IPS-11a (cell line): Measurements from ENCODE around the gene NUP42.
"Not testable (repeated sequence)": the region's sequence is repeated elsewhere in the genome, so short reads cannot be mapped to it uniquely, and the experiment has no call there.

Source experiments
- H3K4me3 ChIP-seq: one replicate; pipeline ENCODE4 v1.5.1; 2013; ENCODE audit warnings: low read depth, low read length, control low read depth

NUP42 gene

GRCh38 chr7:23181684-23182553 is at the start of gene NUP42:
Gene NUP42 (plus strand): TSS chr7:23182048. CDS start chr7:23182086, 38 bp downstream.
- H3K4me3 ChIP-seq = peak within 1 kb of the TSS; percentile 97

- no peak overlapping the region for H3K4me3 ChIP-seq
Measured at GRCh38 chr7:23133797-23134196, 48.1 kb upstream of the NUP42 start.

GRCh38 chr7:23135755-23136154 is 46.1 kb upstream of the NUP42 start:
- H3K4me3 ChIP-seq = no peak overlapping the region

- H3K4me3 ChIP-seq = no peak overlapping the region
Measured at GRCh38 chr7:23136216-23136615, 45.6 kb upstream of the NUP42 start.

- H3K4me3 ChIP-seq = no peak overlapping the region
Measured at GRCh38 chr7:23157679-23158078, 24.2 kb upstream of the NUP42 start.

GRCh38 chr7:23158546-23158945 is 23.3 kb upstream of the NUP42 start:
- no peak overlapping the region for H3K4me3 ChIP-seq

GRCh38 chr7:23161482-23161881 is 20.4 kb upstream of the NUP42 start:
- no peak overlapping the region for H3K4me3 ChIP-seq

- no peak overlapping the region for H3K4me3 ChIP-seq
Measured at GRCh38 chr7:23164846-23165245, 17.0 kb upstream of the NUP42 start.

GRCh38 chr7:23165316-23165715 is 16.5 kb upstream of the NUP42 start:
- no peak overlapping the region for H3K4me3 ChIP-seq

- H3K4me3 ChIP-seq = no peak overlapping the region
Measured at GRCh38 chr7:23167691-23168090, 14.2 kb upstream of the NUP42 start.

- H3K4me3 ChIP-seq = no peak overlapping the region
Measured at GRCh38 chr7:23168111-23168885, 13.6 kb upstream of the NUP42 start.

- H3K4me3 ChIP-seq = no peak overlapping the region
Measured at GRCh38 chr7:23175938-23176337, 5.9 kb upstream of the NUP42 start.

GRCh38 chr7:23183279-23184012 is 1.6 kb downstream of the NUP42 start:
- no peak overlapping the region for H3K4me3 ChIP-seq

GRCh38 chr7:23184291-23184690 is 2.4 kb downstream of the NUP42 start:
- H3K4me3 ChIP-seq = no peak overlapping the region

GRCh38 chr7:23184709-23185359 is 3.0 kb downstream of the NUP42 start:
- H3K4me3 ChIP-seq = no peak overlapping the region

- no peak overlapping the region for H3K4me3 ChIP-seq
Measured at GRCh38 chr7:23185980-23186379, 4.1 kb downstream of the NUP42 start.

- H3K4me3 ChIP-seq = no peak overlapping the region
Measured at GRCh38 chr7:23191022-23191421, 9.2 kb downstream of the NUP42 start.

GRCh38 chr7:23193650-23194227 is 11.9 kb downstream of the NUP42 start:
- H3K4me3 ChIP-seq = not testable (repeated sequence)

GRCh38 chr7:23196306-23196705 is 14.5 kb downstream of the NUP42 start:
- no peak overlapping the region for H3K4me3 ChIP-seq

- not testable (repeated sequence) for H3K4me3 ChIP-seq
Measured at GRCh38 chr7:23197745-23198144, 15.9 kb downstream of the NUP42 start.
